Adrenal gland (tissue), 12 donors: ENCODE measurements around the gene NAA16. TPM values are rescaled to one million over a fixed set of nuclear protein-coding genes. Genes with fewer than 3 reads are reported as not detected.

ENCODE experiments used
- DNase-seq, 7 donors: peaks; one replicate each; pipeline ENCODE4 v3.0.0-alpha.2; 2019 to 2020
- H3K27ac ChIP-seq, 5 donors: fragments of 200-600 bp; sonication (generic) in 4 of 5; 1 replicate in 3 of 5; 2 replicates in 2 of 5; pipeline versions ENCODE4 v1.5.1 to v1.8.0; 2016 to 2020; ENCODE audit warnings: mild to moderate bottlenecking in 1 of 5
- H3K27me3 ChIP-seq: fragments of 200-600 bp; 2 replicates; pipeline ENCODE4 v1.8.0; 2021
- H3K36me3 ChIP-seq, 2 donors: fragments of 200-600 bp; replicated peaks in 1 of 2; 1 replicate in 1 of 2; 2 replicates in 1 of 2; pipeline versions ENCODE4 v1.5.1 to v1.8.0; 2018 to 2022
- H3K4me1 ChIP-seq, 2 donors: fragments of 200-600 bp; replicated peaks in 1 of 2; 1 replicate in 1 of 2; 2 replicates in 1 of 2; pipeline versions ENCODE4 v1.5.1 to v1.8.0; 2018 to 2021
- H3K4me3 ChIP-seq, 4 donors: fragments of 200-600 bp; sonication (generic) in 3 of 4; one replicate each; pipeline ENCODE4 v1.5.1; 2016 to 2018
- H3K9me3 ChIP-seq, 3 donors: fragments of 200-600 bp; sonication (generic) in 1 of 3; replicated peaks in 1 of 3; 1 replicate in 2 of 3; 2 replicates in 1 of 3; pipeline versions ENCODE4 v1.5.1 to v1.8.0; 2016 to 2021
- POLR2A ChIP-seq, 2 donors: fragments of 450-650 bp; IDR thresholded peaks; one replicate each; pipeline ENCODE4 v1.6.1; 2017; ENCODE audit warnings: antibody characterized with exemption in 2 of 2, mild to moderate bottlenecking in 2 of 2, moderate library complexity in 1 of 2
- WGBS, 4 donors: extraction: QIAGEN DNeasy Blood & Tissue Kit in 2 of 4; methylation state at CpG; one replicate each; pipeline versions ENCODE4 v1.1.5 to v1.1.7; 2013 to 2017; 5-methylcytosine and 5-hydroxymethylcytosine counted together
- intact Hi-C, 2 donors: fragments of 100-400 bp; cut with DNase I; formaldehyde crosslinking; loops; one replicate each; pipeline versions ENCODE4 v1.14.1 to v1.15.0; 2022 to 2023
- polyA plus RNA-seq, 3 donors: library from polyadenylated mRNA; stranded (reverse); fragments of 200-250 nt in 2 of 3; fragments of 350-450 nt in 1 of 3; fragmentation: Illumina TruSeq in 1 of 3; extraction: RNeasy Lipid Tissue Mini Kit (QIAGEN cat#74804) in 1 of 3; gene quantifications; one replicate each; pipeline ENCODE4 v1.2.3, GENCODE V29; 2013 to 2014
- total RNA-seq, 9 donors: library from RNA; depleted of rRNA in 4 of 9; stranded (reverse); fragments of >200 nt in 4 of 9; fragments of 120-200 nt in 1 of 9; fragmentation: NEBNext Ultra II Directional in 1 of 9; extraction: Animal tissue kit (Norgen Biotek cat#: 25700) in 1 of 9; gene quantifications; one replicate each; pipeline versions ENCODE4 v1.1.0 to v1.2.4, GENCODE V29; 2013 to 2023
- TF ChIP-seq, protein P1 (sequence below), 6 experiments: fragments of 450-650 bp in 4 of 6; fragments of 200-600 bp in 2 of 6; sonication (generic) in 1 of 6; IDR thresholded peaks; 1 replicate in 5 of 6; 2 replicates in 1 of 6; pipeline versions ENCODE4 v1.5.1 to v1.8.0; 2016 to 2021; ENCODE audit warnings: antibody characterized with exemption in 6 of 6, mild to moderate bottlenecking in 2 of 6, moderate library complexity in 1 of 6
- donor health status: healthy with polysubstance abuse.
- donor health status: Bipolar disorder and iron deficiency.
- donor health status: DM: yes; HTN: yes; CAD: no.
- donor health status: DM: no; HTN: no; CAD: no.
- donor health status: DM: no; HTN: no; CAD: no.
- donor health status: DM: yes; HTN: yes; CAD: no.

NAA16 gene
- total and polyA plus RNA-seq, 12 donors: 3.2 to 26.2 (median 16.8) TPM

DNA sequence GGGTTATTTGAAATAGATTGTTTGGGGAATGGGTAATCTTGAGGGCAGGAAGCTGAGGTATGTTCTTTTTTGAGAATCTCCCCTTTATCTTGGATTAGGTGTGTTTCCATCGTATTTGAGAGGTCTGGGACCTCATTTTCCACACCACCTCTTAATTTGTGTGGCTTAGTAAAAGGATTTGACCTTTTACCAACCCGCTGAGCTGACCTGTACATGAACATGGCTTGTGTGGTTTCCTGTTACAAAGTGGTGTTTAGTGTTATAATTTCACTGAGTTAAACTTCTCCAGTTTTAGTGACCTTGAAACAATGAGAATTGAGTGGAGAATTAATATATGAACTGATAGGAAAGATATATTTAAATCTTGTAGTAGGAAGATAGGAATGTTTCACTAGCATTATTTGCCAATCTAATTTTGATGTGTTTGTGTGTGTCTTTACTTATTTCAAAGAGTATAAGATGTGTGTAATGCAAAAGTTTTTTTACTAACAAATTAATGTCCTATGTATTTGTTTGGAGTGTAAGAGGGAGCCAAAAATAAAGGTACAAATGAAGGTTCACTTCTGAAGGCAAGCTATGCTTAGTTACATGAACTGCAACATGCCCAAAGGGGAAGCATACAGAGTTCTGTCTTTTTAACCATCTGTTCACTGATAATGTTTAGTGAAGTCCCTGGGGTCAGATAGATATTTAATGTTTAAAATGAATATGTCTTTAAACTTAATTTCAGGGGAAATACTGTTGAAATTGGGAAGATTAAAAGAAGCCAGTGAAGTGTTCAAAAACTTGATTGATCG is 17.1 kb downstream of the NAA16 start:
- peaks cover 7 to 12% of the 10 kb centered on the region in 2 donors for H3K4me1 ChIP-seq
- no peaks in the 10 kb centered on the region for H3K9me3 ChIP-seq
- no peaks in the 10 kb centered on the region for H3K27me3 ChIP-seq
- DNase-seq: no peak
- H3K4me3 ChIP-seq: no peak overlapping the region
- H3K36me3 ChIP-seq: no peaks in the 10 kb centered on the region
- H3K27ac ChIP-seq: no peak overlapping the region
- WGBS, 4 donors: 65 to 72% (median 70%) methylated on average over 3 of the region's 3 CpGs
- intact Hi-C loops: no loop called here
- TF ChIP-seq, protein P1, sequence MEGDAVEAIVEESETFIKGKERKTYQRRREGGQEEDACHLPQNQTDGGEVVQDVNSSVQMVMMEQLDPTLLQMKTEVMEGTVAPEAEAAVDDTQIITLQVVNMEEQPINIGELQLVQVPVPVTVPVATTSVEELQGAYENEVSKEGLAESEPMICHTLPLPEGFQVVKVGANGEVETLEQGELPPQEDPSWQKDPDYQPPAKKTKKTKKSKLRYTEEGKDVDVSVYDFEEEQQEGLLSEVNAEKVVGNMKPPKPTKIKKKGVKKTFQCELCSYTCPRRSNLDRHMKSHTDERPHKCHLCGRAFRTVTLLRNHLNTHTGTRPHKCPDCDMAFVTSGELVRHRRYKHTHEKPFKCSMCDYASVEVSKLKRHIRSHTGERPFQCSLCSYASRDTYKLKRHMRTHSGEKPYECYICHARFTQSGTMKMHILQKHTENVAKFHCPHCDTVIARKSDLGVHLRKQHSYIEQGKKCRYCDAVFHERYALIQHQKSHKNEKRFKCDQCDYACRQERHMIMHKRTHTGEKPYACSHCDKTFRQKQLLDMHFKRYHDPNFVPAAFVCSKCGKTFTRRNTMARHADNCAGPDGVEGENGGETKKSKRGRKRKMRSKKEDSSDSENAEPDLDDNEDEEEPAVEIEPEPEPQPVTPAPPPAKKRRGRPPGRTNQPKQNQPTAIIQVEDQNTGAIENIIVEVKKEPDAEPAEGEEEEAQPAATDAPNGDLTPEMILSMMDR (IDR thresholded peaks at IDR 0.05): no peak
- TF ChIP-seq POLR2A (IDR thresholded peaks at IDR 0.05): no peak

DNA sequence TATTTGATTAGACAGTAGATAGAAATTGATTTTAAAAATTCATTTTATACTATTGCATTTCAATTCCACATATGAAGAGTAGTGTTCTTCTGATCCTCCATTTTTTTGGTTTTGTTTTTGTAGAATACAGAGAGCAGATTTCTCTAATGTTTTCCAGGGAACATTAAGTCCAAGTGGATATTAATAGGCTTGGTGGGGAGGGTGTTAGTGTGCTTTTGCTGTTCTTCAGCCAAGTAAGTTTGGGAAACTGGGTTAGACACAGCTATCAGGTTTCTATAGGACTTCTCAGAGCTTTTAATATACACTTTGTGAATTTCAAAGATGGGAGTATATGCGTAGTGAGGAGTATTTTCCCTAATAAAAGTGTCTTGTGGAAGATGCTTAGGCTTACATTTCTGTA is 21.8 kb downstream of the NAA16 start:
- no peak overlapping the region for H3K27ac ChIP-seq
- H3K4me3 ChIP-seq: no peak overlapping the region
- no peak for TF ChIP-seq POLR2A (IDR thresholded peaks at IDR 0.05)
- TF ChIP-seq, protein P1 (IDR thresholded peaks at IDR 0.05): no peak
- no peaks in the 10 kb centered on the region for H3K9me3 ChIP-seq
- no peak for DNase-seq
- 91 to 97% (median 96%) methylated on average over 1 of the region's 1 CpG for WGBS, 4 donors
- peaks cover 4 to 7% of the 10 kb centered on the region in 2 donors for H3K4me1 ChIP-seq
- H3K27me3 ChIP-seq: no peaks in the 10 kb centered on the region
- H3K36me3 ChIP-seq: no peaks in the 10 kb centered on the region
- intact Hi-C loops: no loop called here

DNA sequence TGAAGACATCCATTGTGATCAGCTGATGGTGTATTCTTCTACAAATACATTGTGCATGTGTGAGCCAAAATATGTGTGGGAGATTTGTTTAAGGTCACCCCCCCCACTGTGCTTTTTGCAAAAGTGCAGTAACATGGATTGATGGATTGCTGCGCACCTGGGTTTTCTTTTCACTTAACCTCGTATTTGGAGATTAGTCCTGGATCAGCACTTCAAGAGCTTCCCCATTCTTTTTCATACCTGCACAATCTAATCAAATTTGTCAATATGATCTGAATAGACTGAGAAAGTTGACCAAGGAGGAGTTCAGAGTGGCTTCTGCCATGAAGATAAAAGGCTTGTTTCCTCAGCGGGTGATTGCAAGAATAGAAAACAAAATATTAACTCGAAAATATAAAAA is 23.7 kb downstream of the NAA16 start:
- WGBS, 4 donors: 81 to 89% (median 86%) methylated on average over 4 of the region's 4 CpGs
- H3K27ac ChIP-seq: no peak overlapping the region
- H3K9me3 ChIP-seq: no peaks in the 10 kb centered on the region
- H3K27me3 ChIP-seq: no peaks in the 10 kb centered on the region
- TF ChIP-seq POLR2A (IDR thresholded peaks at IDR 0.05): no peak
- TF ChIP-seq, protein P1 (IDR thresholded peaks at IDR 0.05): no peak
- no peaks in the 10 kb centered on the region for H3K4me1 ChIP-seq
- H3K4me3 ChIP-seq: no peak overlapping the region
- DNase-seq: no peak
- intact Hi-C loops: no loop called here
- H3K36me3 ChIP-seq: no peaks in the 10 kb centered on the region

DNA sequence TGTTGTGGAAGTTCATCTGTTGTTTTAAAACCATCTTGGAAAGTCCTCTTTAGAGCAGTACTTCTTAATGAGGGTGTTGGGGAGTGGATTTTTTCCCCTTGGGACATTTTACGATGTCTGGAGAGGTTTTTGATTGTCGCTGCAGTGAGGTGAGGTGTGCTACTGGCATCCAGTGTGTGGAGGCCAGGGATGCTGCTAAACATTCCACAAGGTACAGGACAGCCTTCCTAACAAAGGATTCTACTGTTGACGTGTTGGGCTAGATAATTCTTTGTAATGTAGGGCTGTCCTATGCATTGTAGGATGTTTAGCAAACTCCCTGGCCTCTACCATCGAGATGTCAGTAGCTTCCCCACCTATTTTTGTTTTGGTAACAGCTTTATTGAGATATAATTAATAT is 33.3 kb downstream of the NAA16 start:
- no peak overlapping the region for H3K4me3 ChIP-seq
- H3K36me3 ChIP-seq: peaks cover 0 to 7% of the 10 kb centered on the region in 2 donors
- no peaks in the 10 kb centered on the region for H3K27me3 ChIP-seq
- TF ChIP-seq POLR2A (IDR thresholded peaks at IDR 0.05): no peak
- TF ChIP-seq, protein P1 (IDR thresholded peaks at IDR 0.05): no peak
- DNase-seq: no peak
- intact Hi-C loops: no loop called here
- no peak overlapping the region for H3K27ac ChIP-seq
- no peaks in the 10 kb centered on the region for H3K9me3 ChIP-seq
- WGBS, 4 donors: 93 to 98% (median 97%) methylated on average over 4 of the region's 4 CpGs
- H3K4me1 ChIP-seq: peaks cover 12 to 14% of the 10 kb centered on the region in 2 donors
